ENCODE results near the gene PDGFB.

The PDGFB gene

GRCh38 chr22:39244496-39245129, at the start of gene PDGFB:
Gene PDGFB, minus strand, starts transcription at chr22:39244982. Its CDS starts 1,019 bp downstream, at chr22:39243963.
- no peak within 1 kb of the TSS for H2AFZ ChIP-seq (ENCODE audit: low read length, unreplicated experiment)
- peaks cover 33% of the 10 kb centered on the region; the same call in 1 of the 2 replicates for H3K27me3 ChIP-seq (ENCODE audit: insufficient read depth, low read length)
- no peaks in the 10 kb centered on the region for H3K79me2 ChIP-seq (ENCODE audit: control insufficient read depth, insufficient read depth, low read length, unreplicated experiment)

GRCh38 chr22:39293766-39294368, 49.1 kb upstream of the PDGFB start:
- no peaks in the 10 kb centered on the region for H3K36me3 ChIP-seq (ENCODE audit: insufficient read depth, low read length)
- H3K79me2 ChIP-seq (ENCODE audit: control insufficient read depth, insufficient read depth, low read length, unreplicated experiment), result no peaks in the 10 kb centered on the region
- peaks cover 26% of the 10 kb centered on the region for H3K4me1 ChIP-seq (ENCODE audit: control insufficient read depth, insufficient read depth, low read length, unreplicated experiment)
- no peak overlapping the region for H3K4me3 ChIP-seq (ENCODE audit: low read depth, low read length)
- H2AFZ ChIP-seq (ENCODE audit: low read length, unreplicated experiment), result no peak overlapping the region
- no peak overlapping the region for H3K27ac ChIP-seq (ENCODE audit: low read depth, low read length)
- no peaks in the 10 kb centered on the region for H3K27me3 ChIP-seq (ENCODE audit: insufficient read depth, low read length)

More at GRCh38 chr22:39244496-39245129, at the start of gene PDGFB:
- H3K27ac ChIP-seq (ENCODE audit: low read depth, low read length), result no peak within 1 kb of the TSS
- H3K4me1 ChIP-seq (ENCODE audit: control insufficient read depth, insufficient read depth, low read length, unreplicated experiment), result no peaks in the 10 kb centered on the region
- no peaks in the 10 kb centered on the region for H3K36me3 ChIP-seq (ENCODE audit: insufficient read depth, low read length)
- peak within 1 kb of the TSS; percentile 56 for H3K4me3 ChIP-seq (ENCODE audit: low read depth, low read length)

GRCh38 chr22:39292561-39293074, 47.8 kb upstream of the PDGFB start:
- no peaks in the 10 kb centered on the region for H3K36me3 ChIP-seq (ENCODE audit: insufficient read depth, low read length)
- H3K27me3 ChIP-seq (ENCODE audit: insufficient read depth, low read length), result no peaks in the 10 kb centered on the region
- H3K79me2 ChIP-seq (ENCODE audit: control insufficient read depth, insufficient read depth, low read length, unreplicated experiment), result no peaks in the 10 kb centered on the region
- H3K4me3 ChIP-seq (ENCODE audit: low read depth, low read length), result no peak overlapping the region
- peaks cover 26% of the 10 kb centered on the region for H3K4me1 ChIP-seq (ENCODE audit: control insufficient read depth, insufficient read depth, low read length, unreplicated experiment)
- H2AFZ ChIP-seq (ENCODE audit: low read length, unreplicated experiment), result no peak overlapping the region
- peak overlapping the region; percentile 51; the same call in 1 of the 2 replicates for H3K27ac ChIP-seq (ENCODE audit: low read depth, low read length)

GRCh38 chr22:39292031-39292462, 47.3 kb upstream of the PDGFB start:
- H2AFZ ChIP-seq (ENCODE audit: low read length, unreplicated experiment), result no peak overlapping the region
- no peaks in the 10 kb centered on the region for H3K79me2 ChIP-seq (ENCODE audit: control insufficient read depth, insufficient read depth, low read length, unreplicated experiment)
- no peak overlapping the region for H3K4me3 ChIP-seq (ENCODE audit: low read depth, low read length)
- no peaks in the 10 kb centered on the region for H3K27me3 ChIP-seq (ENCODE audit: insufficient read depth, low read length)
- peak overlapping the region; percentile 51; the same call in 1 of the 2 replicates for H3K27ac ChIP-seq (ENCODE audit: low read depth, low read length)
- peaks cover 26% of the 10 kb centered on the region for H3K4me1 ChIP-seq (ENCODE audit: control insufficient read depth, insufficient read depth, low read length, unreplicated experiment)
- H3K36me3 ChIP-seq (ENCODE audit: insufficient read depth, low read length), result no peaks in the 10 kb centered on the region

- H2AFZ ChIP-seq (ENCODE audit: low read length, unreplicated experiment), result no peak overlapping the region
- no peaks in the 10 kb centered on the region for H3K79me2 ChIP-seq (ENCODE audit: control insufficient read depth, insufficient read depth, low read length, unreplicated experiment)
- H3K27ac ChIP-seq (ENCODE audit: low read depth, low read length), result no peak overlapping the region
- H3K27me3 ChIP-seq (ENCODE audit: insufficient read depth, low read length), result no peaks in the 10 kb centered on the region
- peaks cover 26% of the 10 kb centered on the region for H3K4me1 ChIP-seq (ENCODE audit: control insufficient read depth, insufficient read depth, low read length, unreplicated experiment)
- H3K36me3 ChIP-seq (ENCODE audit: insufficient read depth, low read length), result no peaks in the 10 kb centered on the region
- H3K4me3 ChIP-seq (ENCODE audit: low read depth, low read length), result no peak overlapping the region
Observed at GRCh38 chr22:39291523-39291922, 46.7 kb upstream of the PDGFB start.

GRCh38 chr22:39290724-39291161, 46.0 kb upstream of the PDGFB start:
- Histone ChIP-seq H3K27ac (ENCODE audit: low read depth, low read length) (no peak overlapping the region), H2AFZ (ENCODE audit: low read length, unreplicated experiment) (no peak overlapping the region), H3K36me3 (ENCODE audit: insufficient read depth, low read length) (no peaks in the 10 kb centered on the region), H3K4me3 (ENCODE audit: low read depth, low read length) (no peak overlapping the region), H3K27me3 (ENCODE audit: insufficient read depth, low read length) (no peaks in the 10 kb centered on the region), H3K79me2 (ENCODE audit: control insufficient read depth, insufficient read depth, low read length, unreplicated experiment) (no peaks in the 10 kb centered on the region), H3K4me1 (ENCODE audit: control insufficient read depth, insufficient read depth, low read length, unreplicated experiment) (peaks cover 26% of the 10 kb centered on the region)

GRCh38 chr22:39289975-39290720, 45.4 kb upstream of the PDGFB start:
- H3K4me1 ChIP-seq (ENCODE audit: control insufficient read depth, insufficient read depth, low read length, unreplicated experiment), result peaks cover 26% of the 10 kb centered on the region
- no peaks in the 10 kb centered on the region for H3K27me3 ChIP-seq (ENCODE audit: insufficient read depth, low read length)
- H3K36me3 ChIP-seq (ENCODE audit: insufficient read depth, low read length), result no peaks in the 10 kb centered on the region
- no peak overlapping the region for H3K27ac ChIP-seq (ENCODE audit: low read depth, low read length)
- H3K79me2 ChIP-seq (ENCODE audit: control insufficient read depth, insufficient read depth, low read length, unreplicated experiment), result no peaks in the 10 kb centered on the region
- H2AFZ ChIP-seq (ENCODE audit: low read length, unreplicated experiment), result no peak overlapping the region
- H3K4me3 ChIP-seq (ENCODE audit: low read depth, low read length), result no peak overlapping the region

GRCh38 chr22:39289533-39289932, 44.8 kb upstream of the PDGFB start:
- Histone ChIP-seq H3K4me1 (ENCODE audit: control insufficient read depth, insufficient read depth, low read length, unreplicated experiment) (peaks cover 26% of the 10 kb centered on the region), H3K36me3 (ENCODE audit: insufficient read depth, low read length) (no peaks in the 10 kb centered on the region), H3K4me3 (ENCODE audit: low read depth, low read length) (no peak overlapping the region), H3K79me2 (ENCODE audit: control insufficient read depth, insufficient read depth, low read length, unreplicated experiment) (no peaks in the 10 kb centered on the region), H3K27ac (ENCODE audit: low read depth, low read length) (no peak overlapping the region), H3K27me3 (ENCODE audit: insufficient read depth, low read length) (no peaks in the 10 kb centered on the region), H2AFZ (ENCODE audit: low read length, unreplicated experiment) (no peak overlapping the region)

- no peaks in the 10 kb centered on the region for H3K79me2 ChIP-seq (ENCODE audit: control insufficient read depth, insufficient read depth, low read length, unreplicated experiment)
- no peak overlapping the region for H2AFZ ChIP-seq (ENCODE audit: low read length, unreplicated experiment)
- no peak overlapping the region for H3K27ac ChIP-seq (ENCODE audit: low read depth, low read length)
- peaks cover 31% of the 10 kb centered on the region for H3K4me1 ChIP-seq (ENCODE audit: control insufficient read depth, insufficient read depth, low read length, unreplicated experiment)
- no peaks in the 10 kb centered on the region for H3K36me3 ChIP-seq (ENCODE audit: insufficient read depth, low read length)
- H3K27me3 ChIP-seq (ENCODE audit: insufficient read depth, low read length), result no peaks in the 10 kb centered on the region
- no peak overlapping the region for H3K4me3 ChIP-seq (ENCODE audit: low read depth, low read length)
Observed at GRCh38 chr22:39288135-39288898, 43.5 kb upstream of the PDGFB start.

- Histone ChIP-seq H3K4me1 (ENCODE audit: control insufficient read depth, insufficient read depth, low read length, unreplicated experiment) (peaks cover 32% of the 10 kb centered on the region), H3K27me3 (ENCODE audit: insufficient read depth, low read length) (no peaks in the 10 kb centered on the region), H3K36me3 (ENCODE audit: insufficient read depth, low read length) (no peaks in the 10 kb centered on the region), H3K4me3 (ENCODE audit: low read depth, low read length) (no peak overlapping the region), H2AFZ (ENCODE audit: low read length, unreplicated experiment) (no peak overlapping the region), H3K79me2 (ENCODE audit: control insufficient read depth, insufficient read depth, low read length, unreplicated experiment) (no peaks in the 10 kb centered on the region), H3K27ac (ENCODE audit: low read depth, low read length) (no peak overlapping the region)
Observed at GRCh38 chr22:39287076-39287725, 42.4 kb upstream of the PDGFB start.
